Activated naive CD4-positive, alpha-beta T cell treated with anti-CD3 and anti-CD28 coated beads, Interleukin-2, amount 10 ng/mL, durations not matched to agents 5 hours and 36 hours (primary cell): Measurements from ENCODE around the gene PNMT. TPM values are rescaled to one million over a fixed set of nuclear protein-coding genes. Genes with fewer than 3 reads are reported as not detected.

ENCODE experiments used
- total RNA-seq, 2 experiments: library from RNA; stranded (reverse); gene quantifications; one replicate each; pipeline ENCODE4 v1.2.3, GENCODE V29; 2021

The PNMT gene, protein sequence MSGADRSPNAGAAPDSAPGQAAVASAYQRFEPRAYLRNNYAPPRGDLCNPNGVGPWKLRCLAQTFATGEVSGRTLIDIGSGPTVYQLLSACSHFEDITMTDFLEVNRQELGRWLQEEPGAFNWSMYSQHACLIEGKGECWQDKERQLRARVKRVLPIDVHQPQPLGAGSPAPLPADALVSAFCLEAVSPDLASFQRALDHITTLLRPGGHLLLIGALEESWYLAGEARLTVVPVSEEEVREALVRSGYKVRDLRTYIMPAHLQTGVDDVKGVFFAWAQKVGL
- not detected for total RNA-seq

DNA sequence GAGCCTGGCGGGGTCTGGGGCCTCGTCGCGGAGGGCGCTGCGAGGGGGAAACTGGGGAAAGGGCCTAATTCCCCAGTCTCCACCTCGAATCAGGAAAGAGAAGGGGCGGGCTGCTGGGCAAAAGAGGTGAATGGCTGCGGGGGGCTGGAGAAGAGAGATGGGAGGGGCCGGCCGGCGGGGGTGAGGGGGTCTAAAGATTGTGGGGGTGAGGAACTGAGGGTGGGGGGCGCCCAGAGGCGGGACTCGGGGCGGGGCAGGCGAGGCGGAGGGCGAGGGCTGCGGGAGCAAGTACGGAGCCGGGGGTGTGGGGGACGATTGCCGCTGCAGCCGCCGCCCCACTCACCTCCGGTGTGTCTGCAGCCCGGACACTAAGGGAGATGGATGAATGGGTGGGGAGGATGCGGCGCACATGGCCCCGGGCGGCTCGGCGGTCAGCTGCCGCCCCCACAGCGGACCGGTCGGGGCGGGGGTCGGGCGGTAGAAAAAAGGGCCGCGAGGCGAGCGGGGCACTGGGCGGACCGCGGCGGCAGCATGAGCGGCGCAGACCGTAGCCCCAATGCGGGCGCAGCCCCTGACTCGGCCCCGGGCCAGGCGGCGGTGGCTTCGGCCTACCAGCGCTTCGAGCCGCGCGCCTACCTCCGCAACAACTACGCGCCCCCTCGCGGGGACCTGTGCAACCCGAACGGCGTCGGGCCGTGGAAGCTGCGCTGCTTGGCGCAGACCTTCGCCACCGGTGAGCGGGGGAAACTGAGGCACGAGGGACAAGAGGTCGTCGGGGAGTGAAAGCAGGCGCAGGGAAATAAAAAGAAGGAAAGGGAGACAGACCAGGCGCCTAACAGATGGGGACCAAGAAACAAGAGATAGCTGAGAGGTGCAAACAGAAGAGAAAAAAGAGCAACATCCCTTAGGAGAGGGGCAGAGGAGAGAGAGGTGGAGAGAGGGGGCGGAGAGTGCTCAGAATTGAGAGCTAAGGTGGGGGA, at the start of gene PNMT:
Gene PNMT (plus strand): TSS at position 509 of the 980 bp plus-strand sequence. CDS start 23 bp downstream, at position 532.

DNA sequence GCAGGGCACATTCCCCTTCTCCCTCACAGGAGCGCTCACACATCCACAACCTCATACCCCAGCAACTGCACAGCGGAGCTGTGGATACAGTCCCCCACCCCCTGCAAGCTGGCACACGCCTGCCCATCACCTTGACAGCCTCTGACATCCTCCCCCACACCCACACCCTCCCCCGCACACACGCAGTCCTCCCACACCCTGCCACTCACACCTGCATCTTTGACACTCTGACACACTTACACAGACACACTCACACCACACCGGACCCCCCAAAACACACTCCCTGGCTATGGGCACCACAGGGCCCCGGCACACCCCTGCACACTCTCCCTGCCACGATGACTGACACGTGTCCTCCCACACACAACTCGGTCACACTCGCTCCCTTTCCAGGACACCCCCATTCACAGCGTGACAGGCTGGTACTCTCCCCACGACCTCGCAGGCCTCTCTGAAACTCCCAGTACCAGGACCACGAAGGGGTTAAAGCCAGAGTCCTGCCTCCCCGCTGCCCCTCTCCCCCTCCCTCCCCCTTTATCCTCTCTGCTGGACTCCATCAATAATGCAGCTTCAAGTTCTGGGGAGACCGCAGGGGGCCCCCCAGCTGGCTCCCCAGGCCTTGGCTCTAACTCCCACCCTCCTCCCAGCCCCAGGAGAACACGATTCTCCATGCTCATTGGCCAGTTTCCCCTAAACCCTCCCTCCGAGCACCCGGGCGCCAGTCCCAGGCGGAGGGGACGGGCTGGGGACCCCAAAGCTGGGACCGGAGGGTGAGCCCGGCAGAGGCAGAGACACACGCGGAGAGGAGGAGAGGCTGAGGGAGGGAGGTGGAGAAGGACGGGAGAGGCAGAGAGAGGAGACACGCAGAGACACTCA, 41.8 kb upstream of the PNMT start, which contains the start of gene PPP1R1B:
Gene PPP1R1B (plus strand): TSS at position 782 of the 876 bp plus-strand sequence. CDS start 441 bp downstream, outside the sequence.

DNA sequence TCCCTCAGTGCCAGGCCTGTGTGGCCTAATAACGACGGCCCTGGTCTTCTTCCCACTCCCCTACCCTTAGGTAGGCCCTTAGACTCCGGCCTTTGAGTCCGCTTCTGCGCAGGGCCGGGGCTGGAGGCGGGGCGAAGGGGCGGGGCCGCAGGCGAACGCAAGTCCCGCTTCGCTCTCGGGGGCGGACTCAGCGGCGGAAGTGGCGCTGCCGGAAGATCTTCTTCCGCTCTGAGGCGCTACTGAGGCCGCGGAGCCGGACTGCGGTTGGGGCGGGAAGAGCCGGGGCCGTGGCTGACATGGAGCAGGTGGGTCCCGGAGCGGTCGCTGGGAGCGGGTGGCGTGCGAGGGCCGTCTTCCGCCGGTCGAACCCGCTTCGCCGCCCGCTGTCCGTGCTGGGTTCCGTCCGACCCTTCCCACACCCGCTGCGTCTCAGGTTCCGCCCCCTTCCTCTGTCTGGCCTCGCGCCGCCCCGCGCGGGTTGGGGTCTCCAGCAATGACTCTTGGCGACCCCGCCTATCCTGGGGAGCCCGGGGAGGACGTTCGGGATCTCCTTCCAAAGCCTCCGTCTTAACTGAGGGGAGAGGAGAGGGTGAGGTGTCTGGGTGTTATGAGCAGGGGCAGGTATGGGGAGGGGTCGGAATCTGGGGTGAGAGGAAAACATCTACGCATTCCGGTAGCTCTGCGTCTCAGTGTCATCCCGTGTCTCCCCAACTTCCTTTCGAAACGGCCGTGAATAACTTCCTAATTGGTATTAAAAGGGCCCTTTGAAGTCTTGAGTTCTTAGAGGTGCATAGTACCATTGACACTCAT, 31.1 kb upstream of the PNMT start, which contains the start of gene STARD3:
Gene STARD3 (plus strand): TSS at position 218 of the 810 bp plus-strand sequence. CDS start 16,388 bp downstream, outside the sequence.

DNA sequence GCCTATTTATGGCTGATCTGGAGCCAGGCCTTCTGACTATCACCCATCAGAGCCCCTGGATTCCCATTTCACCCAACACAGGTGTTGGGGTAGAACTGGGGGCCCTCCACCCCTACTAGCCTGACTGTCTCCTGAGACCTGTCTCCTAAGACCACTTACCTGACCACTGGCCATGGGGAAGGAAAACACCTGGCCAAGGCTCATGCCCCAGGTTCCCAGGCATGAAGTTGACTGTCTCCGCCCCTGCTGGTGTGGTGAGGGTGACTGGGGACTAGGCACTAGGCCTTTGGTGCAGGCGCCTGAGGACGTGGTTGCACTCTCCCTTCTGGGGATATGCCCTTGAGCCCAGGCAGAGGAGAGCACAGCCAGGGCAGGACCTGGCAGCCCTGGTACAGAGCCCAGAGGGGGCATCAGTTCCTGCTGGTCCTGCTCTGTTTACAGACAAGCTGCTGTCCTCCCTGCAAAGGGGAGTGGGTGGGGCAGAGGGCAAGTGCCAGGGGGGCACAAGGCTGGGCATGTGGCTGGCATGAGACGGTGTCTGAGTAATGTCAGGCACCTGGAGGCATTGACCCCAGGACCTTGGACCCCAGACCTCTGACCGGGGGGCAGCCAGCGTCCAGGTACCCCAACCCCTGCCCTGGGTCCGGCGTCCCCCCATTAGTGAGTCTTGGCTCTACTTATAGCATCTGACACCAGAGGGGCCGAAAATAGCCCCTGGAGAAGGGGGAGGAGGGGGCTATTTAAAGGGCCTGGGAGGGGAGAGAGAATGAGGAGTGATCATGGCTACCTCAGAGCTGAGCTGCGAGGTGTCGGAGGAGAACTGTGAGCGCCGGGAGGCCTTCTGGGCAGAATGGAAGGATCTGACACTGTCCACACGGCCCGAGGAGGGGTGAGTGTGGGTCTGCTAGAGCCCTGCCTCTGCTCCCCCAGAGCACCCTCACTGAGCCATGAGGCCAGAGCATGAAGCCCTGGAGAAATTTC, 3.4 kb upstream of the PNMT start, which contains the start of gene TCAP:
Gene TCAP (plus strand): TSS at position 769 of the 981 bp plus-strand sequence. CDS start 11 bp downstream, at position 780.

DNA sequence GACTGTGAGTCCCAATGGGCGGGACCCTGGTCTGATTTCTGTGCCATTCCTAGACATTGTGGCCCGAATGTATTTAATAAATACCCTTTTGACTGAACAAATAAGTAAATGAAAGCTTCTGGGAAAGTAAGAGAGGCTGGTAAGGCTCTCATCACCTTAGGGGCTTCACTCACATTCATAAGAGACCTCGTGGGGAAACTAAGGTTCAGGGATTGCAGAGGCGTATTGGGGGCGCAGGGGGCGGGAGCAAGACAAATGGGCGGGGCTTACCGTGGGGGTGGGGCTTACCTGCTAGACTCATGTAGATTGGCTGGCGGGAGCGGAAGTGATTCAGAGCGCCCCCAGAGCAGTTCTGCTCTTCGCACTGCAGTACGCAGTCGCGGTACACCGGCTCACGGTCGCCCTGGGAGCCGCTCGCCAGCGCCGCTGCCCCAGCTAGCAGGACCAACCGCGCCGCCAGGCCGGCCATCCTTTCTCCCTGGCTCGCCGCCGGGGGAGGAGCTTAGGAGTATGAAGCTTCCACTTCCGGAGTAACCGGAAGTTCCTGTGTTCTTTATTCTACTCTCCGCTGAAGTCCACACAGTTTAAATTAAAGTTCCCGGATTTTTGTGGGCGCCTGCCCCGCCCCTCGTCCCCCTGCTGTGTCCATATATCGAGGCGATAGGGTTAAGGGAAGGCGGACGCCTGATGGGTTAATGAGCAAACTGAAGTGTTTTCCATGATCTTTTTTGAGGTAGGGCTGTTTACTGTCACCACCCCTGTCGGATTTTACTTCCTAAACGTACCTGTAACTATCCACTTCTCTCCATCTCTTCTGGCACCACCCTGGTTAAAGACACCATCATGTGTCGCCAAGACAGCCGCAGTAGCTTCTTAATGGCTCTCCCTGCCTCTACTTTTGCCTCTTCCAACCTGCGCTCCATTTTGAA, 19.6 kb downstream of the PNMT start, which contains the start of gene PGAP3:
Gene PGAP3 (minus strand): TSS at position 512 of the 929 bp plus-strand sequence. CDS start 43 bp downstream, at position 469.

DNA sequence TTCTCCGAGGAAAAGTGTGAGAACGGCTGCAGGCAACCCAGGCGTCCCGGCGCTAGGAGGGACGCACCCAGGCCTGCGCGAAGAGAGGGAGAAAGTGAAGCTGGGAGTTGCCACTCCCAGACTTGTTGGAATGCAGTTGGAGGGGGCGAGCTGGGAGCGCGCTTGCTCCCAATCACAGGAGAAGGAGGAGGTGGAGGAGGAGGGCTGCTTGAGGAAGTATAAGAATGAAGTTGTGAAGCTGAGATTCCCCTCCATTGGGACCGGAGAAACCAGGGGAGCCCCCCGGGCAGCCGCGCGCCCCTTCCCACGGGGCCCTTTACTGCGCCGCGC, 31.5 kb downstream of the PNMT start, which contains the start of gene ERBB2:
Gene ERBB2 (plus strand): TSS at position 247 of the 330 bp plus-strand sequence. CDS start 175 bp downstream, outside the sequence.

Other genes starting within 250 kb of the PNMT start
- 10 to 100 TPM; 47.1 to 50.5 TPM for gene MED1, start 217.2 kb upstream of the PNMT start, total RNA-seq
- gene CDK12, start 207.0 kb upstream of the PNMT start, total RNA-seq: 10 to 100 TPM; 77.1 to 78.3 TPM
- gene NEUROD2, start 60.5 kb upstream of the PNMT start, total RNA-seq: not detected
- gene PPP1R1B, start 41.5 kb upstream of the PNMT start, total RNA-seq: not detected
- 10 to 100 TPM; 69.1 to 71.9 TPM for gene STARD3, start 31.3 kb upstream of the PNMT start, total RNA-seq
- 1 to 10 TPM; 1.7 to 2.0 TPM for gene TCAP, start 3.1 kb upstream of the PNMT start, total RNA-seq
- 10 to 100 TPM; 25.5 to 25.8 TPM for gene PGAP3, start 19.6 kb downstream of the PNMT start, total RNA-seq
- 1 to 10 TPM; 3.5 to 5.3 TPM for gene ERBB2, start 31.6 kb downstream of the PNMT start, total RNA-seq
- 10 to 100 TPM; 48.8 to 50.0 TPM for gene MIEN1, start 62.1 kb downstream of the PNMT start, total RNA-seq
- gene GRB7, start 69.5 kb downstream of the PNMT start, total RNA-seq: under 1 TPM; 0.67 to 0.73 TPM
- 10 to 100 TPM; 21.1 to 25.4 TPM for gene IKZF3, start 195.9 kb downstream of the PNMT start, total RNA-seq
- not detected for gene ZPBP2, start 199.7 kb downstream of the PNMT start, total RNA-seq